ENCODE results near the gene SCN4A.

DNA sequence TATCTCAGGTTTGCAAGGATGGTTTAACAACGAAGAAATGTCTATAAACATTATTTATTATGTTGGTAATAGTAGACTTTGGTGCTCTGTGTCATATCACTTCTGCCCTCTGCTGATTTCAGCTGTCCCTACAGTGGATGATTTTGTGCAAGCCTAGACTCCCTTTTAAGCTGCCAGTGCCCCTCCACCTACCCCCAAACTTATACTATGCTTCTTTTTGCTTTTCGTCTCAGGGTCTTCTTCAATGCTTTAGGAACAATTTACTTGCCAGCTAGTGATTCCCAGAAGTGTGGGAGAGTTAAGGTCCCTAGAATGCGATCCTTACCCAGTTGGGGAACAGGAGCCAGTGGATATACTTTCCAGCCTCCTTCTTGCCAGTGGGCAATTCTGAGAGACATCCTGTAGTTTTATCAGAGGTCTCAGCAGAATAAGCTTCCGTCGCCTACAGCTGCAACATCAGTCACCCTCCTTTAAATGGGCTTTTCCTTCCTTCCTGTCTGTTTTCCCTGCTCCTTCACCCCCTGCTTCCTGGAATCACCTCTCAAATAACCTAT, 43.6 kb upstream of the SCN4A start:
- TF ChIP-seq GATA3 (IDR thresholded peaks at IDR 0.05; ENCODE audit: low read depth, low read length) (no peak), GATA2 (IDR thresholded peaks at IDR 0.05; ENCODE audit: low read depth, low read length) (no peak)

Data from SH-SY5Y (cell line).